ENCODE measurements around the gene RANBP9.

RANBP9 gene

GRCh38 chr6:13664703-13665352 is 46.8 kb downstream of the RANBP9 start:
- H3K27ac ChIP-seq: no peak overlapping the region

GRCh38 chr6:13663986-13664385 is 47.6 kb downstream of the RANBP9 start:
- no peak for TF ChIP-seq CTCF (IDR thresholded peaks at IDR 0.05)

More at GRCh38 chr6:13664703-13665352, 46.8 kb downstream of the RANBP9 start:
- no peak for TF ChIP-seq ZFX (IDR thresholded peaks at IDR 0.05; ENCODE audit: borderline replicate concordance)
- no peak for TF ChIP-seq CTCF (IDR thresholded peaks at IDR 0.05)

GRCh38 chr6:13662651-13663334 is 48.8 kb downstream of the RANBP9 start:
- no peak overlapping the region for H3K27ac ChIP-seq
- TF ChIP-seq CTCF (IDR thresholded peaks at IDR 0.05): no peak
- TF ChIP-seq ZFX (IDR thresholded peaks at IDR 0.05; ENCODE audit: borderline replicate concordance): no peak

More at GRCh38 chr6:13663986-13664385, 47.6 kb downstream of the RANBP9 start:
- no peak overlapping the region for H3K27ac ChIP-seq

- no peak for TF ChIP-seq CTCF (IDR thresholded peaks at IDR 0.05)
- TF ChIP-seq ZFX (IDR thresholded peaks at IDR 0.05; ENCODE audit: borderline replicate concordance): no peak
- H3K27ac ChIP-seq: no peak overlapping the region
Observed at GRCh38 chr6:13661647-13662046, 50.0 kb downstream of the RANBP9 start.

GRCh38 chr6:13660893-13661292 is 50.7 kb downstream of the RANBP9 start:
- TF ChIP-seq CTCF (IDR thresholded peaks at IDR 0.05) (no peak), ZFX (IDR thresholded peaks at IDR 0.05; ENCODE audit: borderline replicate concordance) (no peak)
- no peak overlapping the region for H3K27ac ChIP-seq

- TF ChIP-seq ZFX (IDR thresholded peaks at IDR 0.05; ENCODE audit: borderline replicate concordance): no peak
- no peak for TF ChIP-seq CTCF (IDR thresholded peaks at IDR 0.05)
- H3K27ac ChIP-seq: no peak overlapping the region
Observed at GRCh38 chr6:13660273-13660672, 51.4 kb downstream of the RANBP9 start.

GRCh38 chr6:13655700-13656099 is 55.9 kb downstream of the RANBP9 start:
- no peak overlapping the region for H3K27ac ChIP-seq
- TF ChIP-seq CTCF (IDR thresholded peaks at IDR 0.05) (no peak), ZFX (IDR thresholded peaks at IDR 0.05; ENCODE audit: borderline replicate concordance) (no peak)

All from 22Rv1 (cell line).